Stimulated activated naive CD8-positive, alpha-beta T cell treated with anti-CD3 and anti-CD28 coated beads, Interleukin-15, amount 100 ng/mL, for 72 hours (primary cell): Measurements from ENCODE around the gene DGKZ.

Experiments used
- ATAC-seq: fragments of 150-1000 bp; cut with Tn5 transposase; 2 replicates; pipeline ENCODE4 v1.10.0; 2021; ENCODE audit warnings: mild to moderate bottlenecking, moderate library complexity
- DNase-seq, 2 donors: peaks; one replicate each; pipeline ENCODE4 v3.0.0; 2021 to 2022
- H3K27ac Mint-ChIP-seq, 2 donors: one replicate each; pipeline ENCODE4 v1.8.0; 2022; ENCODE audit warnings: mild to moderate bottlenecking in 2 of 2, mixed read lengths in 2 of 2, moderate library complexity in 2 of 2
- H3K27me3 Mint-ChIP-seq: one replicate; pipeline ENCODE4 v1.8.0; 2022; ENCODE audit warnings: mixed read lengths
- H3K4me1 Mint-ChIP-seq: one replicate; pipeline ENCODE4 v1.8.0; 2022; ENCODE audit warnings: mild to moderate bottlenecking, mixed read lengths
- H3K4me3 Mint-ChIP-seq, 2 donors: one replicate each; pipeline ENCODE4 v1.8.0; 2022; ENCODE audit warnings: mild to moderate bottlenecking in 2 of 2, mixed read lengths in 2 of 2, moderate library complexity in 1 of 2
- H3K9me3 Mint-ChIP-seq, 2 donors: one replicate each; pipeline ENCODE4 v1.8.0; 2022; ENCODE audit warnings: mixed read lengths in 2 of 2

The DGKZ gene

DNA sequence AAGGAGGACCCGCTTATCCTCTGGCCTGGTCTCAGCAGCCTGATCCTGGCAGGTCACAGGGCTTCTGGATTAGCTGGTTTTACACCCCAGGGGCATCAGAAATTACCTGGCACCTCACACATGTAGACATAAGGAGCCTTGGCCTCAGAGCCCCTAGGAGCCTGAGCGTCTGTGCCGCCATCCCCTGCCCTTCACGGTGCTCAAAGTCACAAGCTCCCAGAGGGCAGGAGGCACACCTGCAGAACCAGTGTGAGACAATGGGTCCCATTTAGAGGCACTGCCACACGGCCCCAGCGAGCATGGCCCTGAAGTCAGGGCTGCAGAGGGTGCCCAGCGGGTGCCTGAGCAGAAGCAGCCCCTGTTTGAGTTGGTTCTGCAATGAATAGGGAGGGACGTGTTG, 3.9 kb downstream of the DGKZ start:
- peak overlapping the region; percentile 89 to 90 for H3K4me3 Mint-ChIP-seq

DNA sequence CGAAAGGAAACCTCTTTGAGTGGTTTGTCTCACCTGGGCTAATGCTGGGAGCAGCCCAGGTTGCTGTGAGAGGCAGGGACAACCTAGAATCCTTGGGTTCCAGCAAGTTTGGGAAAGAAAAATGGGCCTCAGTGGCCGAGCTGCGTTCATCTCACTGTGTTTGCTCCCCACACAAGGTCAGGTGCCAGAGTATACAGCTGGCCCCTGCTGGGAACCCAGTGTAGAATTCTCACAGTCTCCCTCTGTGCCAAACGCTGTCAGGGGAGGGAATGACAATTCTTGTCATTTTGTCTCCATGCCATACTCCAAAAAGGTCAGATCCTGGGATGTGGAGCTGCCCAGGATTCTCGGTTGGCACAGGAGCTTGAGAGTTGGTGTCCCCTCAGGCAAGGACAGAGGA, 4.3 kb downstream of the DGKZ start:
- H3K27ac Mint-ChIP-seq, result peak overlapping the region; percentile 72 to 96
- H3K27me3 Mint-ChIP-seq, result no peaks in the 10 kb centered on the region
- peaks cover 90% of the 10 kb centered on the region for H3K4me1 Mint-ChIP-seq
- no peak for ATAC-seq
- no peaks in the 10 kb centered on the region for H3K9me3 Mint-ChIP-seq
- H3K4me3 Mint-ChIP-seq, result peak overlapping the region; percentile 89 to 90
- no peak for DNase-seq

More for the DNA sequence above, 3.9 kb downstream of the DGKZ start:
- H3K4me1 Mint-ChIP-seq, result peaks cover 90% of the 10 kb centered on the region
- no peaks in the 10 kb centered on the region for H3K9me3 Mint-ChIP-seq
- no peak for ATAC-seq
- peak overlapping the region in 1 of 2 donors; percentile 96 for H3K27ac Mint-ChIP-seq
- no peak for DNase-seq
- no peaks in the 10 kb centered on the region for H3K27me3 Mint-ChIP-seq

DNA sequence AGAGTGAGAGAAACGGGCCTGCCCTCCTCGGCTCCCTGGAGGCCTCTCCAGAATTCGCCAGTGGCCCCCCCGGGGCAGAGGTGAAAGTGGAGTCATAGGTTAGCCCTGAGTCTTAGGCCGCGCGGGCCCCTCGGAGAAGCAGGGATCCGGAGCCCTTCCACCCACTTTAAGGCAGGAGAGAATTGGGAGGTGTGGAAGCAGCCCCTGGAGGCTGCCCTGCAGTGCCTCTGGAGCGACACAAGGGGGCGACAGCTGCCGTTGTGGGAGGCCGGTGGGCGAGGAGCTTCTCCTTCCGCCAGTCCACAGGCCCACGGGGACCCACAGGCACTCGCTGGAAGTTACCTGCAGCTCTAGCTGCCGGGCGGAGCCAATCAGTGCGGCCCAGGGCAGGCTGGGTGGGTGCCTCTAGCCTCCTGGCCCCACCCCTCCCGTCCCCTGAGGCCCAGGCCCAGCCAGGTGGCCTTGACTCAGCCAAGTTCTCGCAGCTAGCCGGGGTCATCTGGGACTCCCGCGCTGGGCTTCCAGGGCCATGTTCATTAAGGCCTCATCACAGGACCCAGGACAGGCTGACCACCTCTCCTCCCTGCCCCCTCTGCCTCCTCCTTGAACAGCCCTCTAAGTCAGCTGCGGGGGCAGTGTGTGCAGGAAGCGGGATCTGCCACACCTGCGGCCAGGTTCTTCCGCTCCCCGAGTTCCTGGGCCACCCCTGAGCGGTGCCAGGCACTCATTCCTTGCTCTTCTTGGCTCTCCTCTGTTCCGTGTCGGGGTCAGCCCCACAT, 5.0 kb downstream of the DGKZ start:
- peaks cover 91% of the 10 kb centered on the region for H3K4me1 Mint-ChIP-seq
- ATAC-seq, result peak; percentile 73

DNA sequence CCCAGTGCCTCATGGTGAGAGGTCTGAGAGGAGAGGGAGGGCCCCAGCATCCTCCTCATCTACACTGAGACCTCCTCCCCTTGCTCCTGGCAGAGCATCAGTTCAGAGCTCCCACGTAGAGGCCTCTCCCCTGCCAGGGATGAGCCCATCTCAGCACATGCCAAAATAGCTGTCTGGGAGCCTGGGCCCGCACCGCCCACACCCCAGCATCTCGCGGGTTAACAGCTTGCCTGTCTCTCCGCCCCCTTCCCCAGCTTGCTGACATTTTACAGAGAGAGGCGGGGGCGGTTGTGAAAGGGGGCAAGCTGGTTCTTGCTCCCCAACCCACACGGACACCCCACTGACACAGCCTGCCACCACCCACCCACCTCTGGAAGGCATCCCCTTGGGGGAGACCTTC, 6.4 kb downstream of the DGKZ start:
- H3K9me3 Mint-ChIP-seq, result no peaks in the 10 kb centered on the region
- ATAC-seq (peak; percentile 43), DNase-seq (peak; percentile 52 to 69)
- peaks cover 98% of the 10 kb centered on the region for H3K4me1 Mint-ChIP-seq
- peak overlapping the region in 1 of 2 donors; percentile 54 for H3K27ac Mint-ChIP-seq
- H3K4me3 Mint-ChIP-seq, result peak overlapping the region; percentile 89 to 90
- no peaks in the 10 kb centered on the region for H3K27me3 Mint-ChIP-seq

More for the DNA sequence above, 5.0 kb downstream of the DGKZ start:
- DNase-seq, result peak; percentile 86 to 88
- peak overlapping the region; percentile 94 to 96 for H3K27ac Mint-ChIP-seq
- H3K4me3 Mint-ChIP-seq, result peak overlapping the region; percentile 89 to 90
- no peaks in the 10 kb centered on the region for H3K9me3 Mint-ChIP-seq
- no peaks in the 10 kb centered on the region for H3K27me3 Mint-ChIP-seq

DNA sequence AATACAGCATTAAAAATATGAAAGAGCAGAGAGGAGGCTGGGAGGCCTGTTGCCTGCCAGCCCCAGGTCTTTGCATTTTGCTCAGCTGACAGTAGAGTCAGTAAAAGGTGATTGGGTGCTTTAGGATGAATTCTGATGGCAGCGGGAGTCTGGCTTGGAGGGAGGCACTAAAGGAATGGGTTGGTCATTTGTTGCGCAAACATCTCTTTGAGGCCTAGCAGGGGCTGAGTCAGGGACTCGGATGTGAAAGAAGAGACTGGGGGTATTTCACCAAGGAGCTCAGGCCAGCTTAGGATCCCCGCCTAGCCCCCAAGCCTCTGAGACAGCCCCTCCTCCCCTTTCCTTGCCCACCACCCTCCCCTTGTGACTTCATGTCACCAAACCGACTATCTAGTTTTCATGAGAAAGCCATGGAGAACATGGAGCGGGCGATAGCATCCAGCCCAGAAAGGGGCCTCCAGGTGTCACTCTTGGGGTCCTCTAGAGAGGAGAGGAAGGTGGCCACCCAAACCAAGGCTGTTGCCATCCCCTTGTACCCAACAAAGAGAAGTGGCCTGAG, 9.7 kb downstream of the DGKZ start:
- DNase-seq (no peak), ATAC-seq (no peak)
- Mint-ChIP-seq H3K4me1 (peaks cover 88% of the 10 kb centered on the region), H3K27me3 (no peaks in the 10 kb centered on the region), H3K27ac (peak overlapping the region; percentile 44 to 72), H3K4me3 (peak overlapping the region in 1 of 2 donors; percentile 6), H3K9me3 (no peaks in the 10 kb centered on the region)

DNA sequence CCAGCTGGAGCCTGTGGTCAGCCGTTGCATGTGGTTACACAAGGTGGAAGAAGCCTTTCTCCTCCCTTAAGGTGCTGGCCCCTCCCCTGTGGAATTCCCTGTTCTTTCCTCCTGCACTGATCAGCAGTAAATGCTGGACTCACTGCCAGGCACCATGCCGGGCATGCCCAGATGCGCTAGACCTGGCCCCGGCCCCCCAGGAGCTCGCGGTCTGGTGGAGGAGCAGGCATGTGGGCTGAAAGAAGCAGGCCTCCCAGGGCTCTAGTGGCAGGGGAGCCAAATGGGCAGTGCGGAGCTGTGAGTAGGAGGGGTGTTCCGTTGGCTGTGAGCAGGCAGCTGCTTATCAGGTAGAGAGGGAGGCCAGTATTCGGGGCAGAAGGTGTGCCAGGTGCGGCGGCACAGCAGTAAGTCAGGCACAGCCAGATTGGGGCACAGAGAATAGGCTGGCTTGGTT, 10.2 kb downstream of the DGKZ start:
- peak overlapping the region; percentile 32 to 60 for H3K4me3 Mint-ChIP-seq
- H3K27ac Mint-ChIP-seq, result peak overlapping the region; percentile 10 to 83
- peaks cover 88% of the 10 kb centered on the region for H3K4me1 Mint-ChIP-seq
- ATAC-seq, result no peak
- no peak for DNase-seq
- H3K9me3 Mint-ChIP-seq, result no peaks in the 10 kb centered on the region
- no peaks in the 10 kb centered on the region for H3K27me3 Mint-ChIP-seq

DNA sequence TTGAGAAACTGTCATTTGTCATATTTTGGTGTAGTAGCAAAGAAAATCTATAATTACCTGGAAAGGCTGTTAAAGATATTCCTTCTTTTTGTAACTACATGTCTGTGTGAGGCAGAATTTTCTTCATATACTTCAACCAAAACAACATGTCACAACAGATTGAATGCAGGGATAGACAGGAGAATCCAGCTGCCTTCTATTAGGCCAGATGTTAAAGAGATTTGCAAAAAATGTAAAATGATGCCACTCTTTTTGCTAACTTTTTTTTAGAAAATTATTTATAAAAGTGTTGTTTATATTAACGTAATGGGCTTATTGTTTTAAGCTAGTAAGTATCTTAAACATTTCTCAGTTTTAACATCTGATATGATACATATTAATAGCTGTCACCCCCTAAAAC, 12.7 kb downstream of the DGKZ start:
- ATAC-seq (no peak), DNase-seq (no peak)
- Mint-ChIP-seq H3K27ac (peak overlapping the region; percentile 40 to 48), H3K27me3 (no peaks in the 10 kb centered on the region), H3K4me1 (peaks cover 88% of the 10 kb centered on the region), H3K9me3 (no peaks in the 10 kb centered on the region), H3K4me3 (peak overlapping the region in 1 of 2 donors; percentile 39)

DNA sequence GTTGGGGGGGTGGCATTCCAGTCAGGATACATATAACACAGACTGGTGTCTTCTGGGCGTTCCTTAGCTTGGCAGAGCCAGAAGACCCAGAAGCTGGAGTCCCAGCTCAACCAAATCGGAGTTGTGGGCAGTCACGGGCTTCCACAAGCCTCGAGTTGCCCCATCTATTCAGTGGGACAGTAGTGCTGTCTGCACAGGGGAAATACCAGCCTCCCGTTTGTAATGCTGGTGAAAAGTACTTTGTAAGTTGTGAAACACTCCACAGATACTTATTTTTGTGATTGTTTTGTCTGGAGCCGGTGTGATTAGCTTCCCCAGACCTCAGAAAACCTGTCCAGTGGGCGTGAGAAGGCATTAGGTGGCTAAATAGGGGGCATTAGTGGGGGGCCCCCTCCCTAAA, 13.6 kb downstream of the DGKZ start:
- DNase-seq, result no peak
- H3K27me3 Mint-ChIP-seq, result no peaks in the 10 kb centered on the region
- H3K27ac Mint-ChIP-seq, result peak overlapping the region; percentile 96 to 97
- peak overlapping the region; percentile 92 to 93 for H3K4me3 Mint-ChIP-seq
- peaks cover 88% of the 10 kb centered on the region for H3K4me1 Mint-ChIP-seq
- peak; percentile 63 for ATAC-seq
- H3K9me3 Mint-ChIP-seq, result no peaks in the 10 kb centered on the region

DNA sequence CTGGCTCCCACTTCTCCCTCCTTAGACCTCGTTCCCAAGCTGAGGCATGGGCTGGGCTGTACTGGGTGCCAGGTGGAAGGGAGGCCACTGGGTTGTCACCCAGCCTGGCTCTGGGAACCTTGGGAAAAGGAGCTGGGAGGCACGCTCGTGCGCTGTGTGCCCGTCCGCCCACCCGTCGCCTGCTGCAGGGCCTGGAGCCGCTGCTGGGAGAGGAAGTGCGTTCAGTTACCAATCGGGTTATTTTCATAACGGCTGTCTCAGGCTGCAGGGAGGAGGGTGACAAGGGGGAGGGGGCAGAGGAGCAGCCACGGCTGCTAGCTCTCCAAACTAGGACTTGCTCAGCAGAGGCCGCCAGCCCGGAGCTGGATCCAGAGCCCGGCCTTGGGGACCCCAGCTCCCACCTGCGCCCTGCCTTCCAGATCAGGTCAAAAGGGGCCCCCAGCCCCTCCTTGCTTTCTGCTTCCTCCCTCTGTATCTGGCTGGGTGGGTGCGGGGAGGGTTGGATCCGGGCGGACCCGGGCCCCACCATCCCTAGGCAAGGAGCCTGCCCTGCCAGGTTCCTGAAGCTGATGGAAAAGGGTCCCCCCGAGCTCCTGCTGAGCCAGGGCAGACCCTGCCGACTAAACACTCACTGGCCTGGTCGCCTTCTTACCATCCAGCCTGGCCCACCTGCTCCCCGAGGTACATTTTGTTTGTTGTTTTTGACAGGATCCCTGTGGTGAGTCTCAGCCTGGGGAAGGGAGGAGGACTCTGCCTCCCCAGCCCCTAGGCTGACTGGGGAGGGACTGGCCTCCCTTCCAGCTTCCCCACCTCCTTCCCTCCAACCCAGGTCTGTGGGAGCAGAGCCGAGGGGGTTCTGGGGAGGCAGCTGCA, 14.3 kb downstream of the DGKZ start:
- DNase-seq, result peak; percentile 58 to 72
- Mint-ChIP-seq H3K4me1 (peaks cover 84% of the 10 kb centered on the region), H3K4me3 (peak overlapping the region; percentile 92 to 93), H3K9me3 (no peaks in the 10 kb centered on the region), H3K27ac (peak overlapping the region; percentile 96 to 97), H3K27me3 (no peaks in the 10 kb centered on the region)
- ATAC-seq, result peak; percentile 91

DNA sequence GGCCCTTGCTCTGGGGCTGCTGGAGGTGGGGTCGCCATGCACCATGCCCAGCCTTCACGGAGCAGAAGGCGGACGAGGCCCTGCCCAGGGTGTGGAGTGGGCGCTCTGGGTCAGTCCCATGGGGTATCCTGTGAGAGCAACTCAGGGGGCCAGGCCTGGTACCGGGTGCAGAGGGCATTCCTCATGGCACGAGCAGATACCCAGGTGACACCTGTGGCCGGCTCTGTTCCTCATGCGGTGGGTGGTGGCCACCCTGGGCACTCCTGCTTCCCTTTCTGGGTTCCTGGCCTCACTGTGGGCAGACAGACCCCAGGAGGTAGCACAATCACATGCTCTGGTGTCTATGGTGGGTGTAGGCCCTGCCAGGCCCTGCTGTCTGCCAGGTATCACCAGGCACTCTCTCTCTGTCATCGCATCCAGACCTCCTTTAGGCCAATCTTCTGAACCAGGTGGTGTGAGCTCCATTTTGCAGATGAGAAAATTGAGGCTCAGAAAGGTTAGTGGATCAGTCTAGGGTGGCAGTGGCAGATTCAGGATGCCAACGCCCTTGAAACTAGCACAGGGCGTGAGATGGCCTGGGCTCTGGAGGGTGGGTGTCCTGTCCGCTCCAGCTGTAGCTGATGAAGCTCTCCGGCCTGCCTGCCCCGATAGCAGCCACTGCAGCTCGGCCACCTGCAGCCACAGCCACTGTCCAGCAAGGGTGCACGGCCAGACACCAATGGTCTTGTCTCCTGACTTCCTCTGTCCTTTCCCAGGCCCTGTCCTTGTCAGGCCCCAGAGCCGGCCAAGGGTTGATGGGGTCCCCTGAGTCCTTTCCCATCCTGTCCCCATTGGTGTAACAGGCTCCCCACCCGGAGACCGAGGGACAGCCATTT, 15.1 kb downstream of the DGKZ start:
- Mint-ChIP-seq H3K27ac (peak overlapping the region; percentile 91 to 96), H3K9me3 (no peaks in the 10 kb centered on the region), H3K27me3 (no peaks in the 10 kb centered on the region), H3K4me1 (peaks cover 82% of the 10 kb centered on the region), H3K4me3 (peak overlapping the region; percentile 92 to 93)
- peak; percentile 2 for ATAC-seq
- DNase-seq, result no peak

DNA sequence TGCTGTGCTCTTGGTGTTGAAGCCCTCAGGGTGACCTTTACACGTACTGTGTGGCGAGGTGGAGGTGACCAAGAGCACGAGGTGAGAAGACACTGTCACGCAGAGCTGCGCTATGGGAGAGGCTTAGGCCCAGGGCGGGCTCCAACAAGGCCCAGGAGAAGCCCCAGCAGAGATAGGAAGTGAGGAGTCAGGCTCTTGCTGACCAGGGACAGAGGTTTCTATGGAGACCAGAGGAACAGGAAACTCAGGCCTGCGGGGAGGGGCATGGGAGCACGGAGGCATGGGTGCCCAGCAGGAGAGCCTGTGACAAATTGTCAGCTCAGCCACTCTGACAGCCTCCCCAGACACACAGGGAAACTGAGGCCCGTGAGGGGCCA, 15.8 kb downstream of the DGKZ start:
- DNase-seq, result no peak
- Mint-ChIP-seq H3K4me1 (peaks cover 82% of the 10 kb centered on the region), H3K27me3 (no peaks in the 10 kb centered on the region), H3K4me3 (peak overlapping the region; percentile 92 to 93), H3K9me3 (no peaks in the 10 kb centered on the region), H3K27ac (peak overlapping the region; percentile 91 to 96)
- ATAC-seq, result no peak

DNA sequence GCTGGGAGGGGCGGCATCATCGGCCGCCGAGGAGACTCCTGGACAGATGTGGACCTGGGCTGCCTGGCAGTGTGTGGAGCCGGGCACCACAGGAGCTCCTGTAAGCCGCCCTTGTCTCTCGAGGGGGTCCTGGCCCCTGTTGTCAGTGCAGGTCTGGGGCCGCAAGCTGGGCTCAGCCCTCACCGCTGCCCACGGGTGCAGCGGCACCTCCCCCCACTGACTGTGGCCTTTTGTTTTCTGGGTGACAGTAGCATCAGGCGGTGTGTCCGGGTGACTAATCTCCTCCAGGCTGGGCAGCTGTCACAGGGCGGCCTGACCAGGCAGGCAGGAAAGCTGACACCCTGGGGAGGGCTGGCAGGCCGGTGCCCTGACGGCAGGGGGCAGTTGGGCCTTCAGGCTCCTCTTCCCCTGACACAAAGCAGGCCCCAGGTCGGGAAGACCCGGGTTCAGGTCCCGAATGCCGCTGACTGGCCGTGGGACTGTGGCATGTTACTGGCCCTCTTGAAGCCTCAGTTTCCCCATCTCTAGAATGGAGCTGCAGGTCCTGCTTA, 16.3 kb downstream of the DGKZ start:
- no peaks in the 10 kb centered on the region for H3K27me3 Mint-ChIP-seq
- H3K4me3 Mint-ChIP-seq, result no peak overlapping the region
- no peak for DNase-seq
- H3K27ac Mint-ChIP-seq, result peak overlapping the region in 1 of 2 donors; percentile 59
- peaks cover 84% of the 10 kb centered on the region for H3K4me1 Mint-ChIP-seq
- no peak for ATAC-seq
- H3K9me3 Mint-ChIP-seq, result no peaks in the 10 kb centered on the region

DNA sequence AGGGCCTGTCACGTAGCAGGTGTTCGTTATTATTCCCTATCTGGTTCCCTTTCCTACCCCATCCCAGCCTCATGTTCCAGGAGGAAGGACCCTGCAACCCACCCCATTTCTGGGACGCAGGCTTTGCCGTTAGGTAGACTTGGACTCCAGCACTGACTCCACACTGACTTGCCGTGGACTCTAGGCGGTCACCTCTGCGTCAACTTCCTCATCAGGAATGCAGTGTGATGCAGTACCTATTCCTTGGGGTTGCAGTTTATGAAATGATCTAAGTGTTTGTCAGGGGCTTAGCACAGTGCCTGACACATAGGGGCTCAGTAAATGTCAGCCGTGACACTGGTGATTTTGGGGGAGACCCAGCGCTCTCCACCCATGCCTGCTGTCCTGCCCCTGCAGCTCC, 16.8 kb downstream of the DGKZ start:
- Mint-ChIP-seq H3K4me3 (no peak overlapping the region), H3K9me3 (no peaks in the 10 kb centered on the region), H3K27me3 (no peaks in the 10 kb centered on the region), H3K4me1 (peaks cover 85% of the 10 kb centered on the region), H3K27ac (peak overlapping the region; percentile 59 to 81)
- DNase-seq (no peak), ATAC-seq (no peak)

DNA sequence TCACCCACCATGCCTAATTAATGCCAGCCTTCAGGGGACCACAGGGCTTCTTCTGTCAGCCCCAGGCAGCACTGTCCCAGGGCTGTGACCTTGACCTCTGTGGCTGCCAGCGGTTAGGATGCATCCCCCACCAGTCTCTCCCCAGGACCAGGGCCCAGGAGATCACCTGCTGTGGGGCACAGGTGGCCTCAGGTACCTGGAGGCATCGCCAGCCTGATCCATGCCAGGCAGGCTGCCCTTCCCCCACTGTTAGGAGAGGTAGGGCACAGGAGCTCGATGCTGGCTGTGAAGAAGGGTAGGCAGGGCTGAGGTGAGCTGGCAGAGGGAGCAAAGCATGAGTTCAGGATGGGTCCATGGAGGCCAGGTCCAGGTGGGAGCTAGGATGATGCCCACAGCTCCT, 17.5 kb downstream of the DGKZ start:
- Mint-ChIP-seq H3K9me3 (no peaks in the 10 kb centered on the region), H3K27me3 (no peaks in the 10 kb centered on the region), H3K4me3 (no peak overlapping the region), H3K4me1 (peaks cover 92% of the 10 kb centered on the region), H3K27ac (no peak overlapping the region)
- no peak for DNase-seq
- ATAC-seq, result no peak
